ENCODE data around the gene ME3. TPM values are rescaled to one million over a fixed set of nuclear protein-coding genes. Genes with fewer than 3 reads are reported as not detected.

Gene ME3
- total RNA-seq, 1 experiment from 2014 or later = 1.8 TPM

DNA sequence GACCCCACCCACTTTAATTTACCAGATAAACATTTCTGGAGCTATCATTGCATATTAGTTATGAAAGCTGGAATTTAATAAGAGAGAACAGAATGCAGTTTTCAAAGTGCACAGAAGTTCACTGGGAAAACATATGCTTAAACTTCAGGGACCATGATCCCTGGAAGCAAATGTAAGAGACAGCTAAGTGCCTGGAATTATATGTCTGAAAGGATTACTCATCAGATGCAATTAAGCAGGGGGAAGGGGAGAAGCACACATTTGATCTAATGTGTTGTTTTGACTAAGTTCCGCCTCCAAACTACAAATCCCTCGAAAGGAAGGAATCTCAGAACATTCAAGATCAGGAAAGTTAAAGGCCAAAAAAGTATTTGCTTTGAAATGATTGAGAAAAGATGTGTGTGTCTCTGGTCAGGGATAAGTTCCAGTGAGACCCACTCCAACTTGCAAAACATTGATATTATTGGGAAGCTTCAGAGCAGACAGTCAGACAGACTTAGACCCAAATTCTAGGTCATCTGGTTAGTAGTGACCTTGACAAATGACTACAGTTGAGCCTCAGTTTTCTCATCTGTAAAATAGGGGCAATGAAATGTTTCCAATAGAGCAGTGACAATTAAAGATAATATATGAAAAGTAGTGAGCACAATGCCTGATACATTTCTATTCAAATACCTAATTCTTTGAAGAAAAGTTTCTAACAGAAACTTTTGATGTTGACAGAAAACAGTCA, 147.6 kb downstream of the ME3 start:
- no peak for ATAC-seq
- H3K27me3 Mint-ChIP-seq (ENCODE audit: low read depth) = peaks cover 12% of the 10 kb centered on the region
- DNase-seq (ENCODE audit: low spot score) = no peak
- TF ChIP-seq NR2C2 (CRISPR knock-in tag; IDR thresholded peaks at IDR 0.05) = no peak
- TF ChIP-seq CREM (CRISPR knock-in tag; IDR thresholded peaks at IDR 0.05) = no peak
- no peak for TF ChIP-seq TCF7 (CRISPR knock-in tag; IDR thresholded peaks at IDR 0.05; ENCODE audit: low read depth)
- TF ChIP-seq NFYB (CRISPR knock-in tag; conservative IDR thresholded peaks at IDR 0.05; ENCODE audit: low read depth) = no peak
- no peak for TF ChIP-seq NR1H2 (CRISPR knock-in tag; IDR thresholded peaks at IDR 0.05)
- TF ChIP-seq, protein P1, sequence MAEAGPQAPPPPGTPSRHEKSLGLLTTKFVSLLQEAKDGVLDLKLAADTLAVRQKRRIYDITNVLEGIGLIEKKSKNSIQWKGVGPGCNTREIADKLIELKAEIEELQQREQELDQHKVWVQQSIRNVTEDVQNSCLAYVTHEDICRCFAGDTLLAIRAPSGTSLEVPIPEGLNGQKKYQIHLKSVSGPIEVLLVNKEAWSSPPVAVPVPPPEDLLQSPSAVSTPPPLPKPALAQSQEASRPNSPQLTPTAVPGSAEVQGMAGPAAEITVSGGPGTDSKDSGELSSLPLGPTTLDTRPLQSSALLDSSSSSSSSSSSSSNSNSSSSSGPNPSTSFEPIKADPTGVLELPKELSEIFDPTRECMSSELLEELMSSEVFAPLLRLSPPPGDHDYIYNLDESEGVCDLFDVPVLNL (CRISPR knock-in tag; IDR thresholded peaks at IDR 0.05; ENCODE audit: borderline replicate concordance, low read depth) = no peak
- no peak for TF ChIP-seq ESRRA (CRISPR knock-in tag; IDR thresholded peaks at IDR 0.05; ENCODE audit: borderline replicate concordance)
- no peak for TF ChIP-seq CBFB (CRISPR knock-in tag; IDR thresholded peaks at IDR 0.05; ENCODE audit: low read depth)
- TF ChIP-seq, protein P2, sequence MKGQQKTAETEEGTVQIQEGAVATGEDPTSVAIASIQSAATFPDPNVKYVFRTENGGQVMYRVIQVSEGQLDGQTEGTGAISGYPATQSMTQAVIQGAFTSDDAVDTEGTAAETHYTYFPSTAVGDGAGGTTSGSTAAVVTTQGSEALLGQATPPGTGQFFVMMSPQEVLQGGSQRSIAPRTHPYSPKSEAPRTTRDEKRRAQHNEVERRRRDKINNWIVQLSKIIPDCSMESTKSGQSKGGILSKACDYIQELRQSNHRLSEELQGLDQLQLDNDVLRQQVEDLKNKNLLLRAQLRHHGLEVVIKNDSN (CRISPR knock-in tag; IDR thresholded peaks at IDR 0.05) = no peak
- TF ChIP-seq FOXP1 (CRISPR knock-in tag; IDR thresholded peaks at IDR 0.05; ENCODE audit: borderline replicate concordance) = no peak
- TF ChIP-seq, protein P3, sequence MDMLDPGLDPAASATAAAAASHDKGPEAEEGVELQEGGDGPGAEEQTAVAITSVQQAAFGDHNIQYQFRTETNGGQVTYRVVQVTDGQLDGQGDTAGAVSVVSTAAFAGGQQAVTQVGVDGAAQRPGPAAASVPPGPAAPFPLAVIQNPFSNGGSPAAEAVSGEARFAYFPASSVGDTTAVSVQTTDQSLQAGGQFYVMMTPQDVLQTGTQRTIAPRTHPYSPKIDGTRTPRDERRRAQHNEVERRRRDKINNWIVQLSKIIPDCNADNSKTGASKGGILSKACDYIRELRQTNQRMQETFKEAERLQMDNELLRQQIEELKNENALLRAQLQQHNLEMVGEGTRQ (CRISPR knock-in tag; IDR thresholded peaks at IDR 0.05) = no peak
- TF ChIP-seq, protein P4, sequence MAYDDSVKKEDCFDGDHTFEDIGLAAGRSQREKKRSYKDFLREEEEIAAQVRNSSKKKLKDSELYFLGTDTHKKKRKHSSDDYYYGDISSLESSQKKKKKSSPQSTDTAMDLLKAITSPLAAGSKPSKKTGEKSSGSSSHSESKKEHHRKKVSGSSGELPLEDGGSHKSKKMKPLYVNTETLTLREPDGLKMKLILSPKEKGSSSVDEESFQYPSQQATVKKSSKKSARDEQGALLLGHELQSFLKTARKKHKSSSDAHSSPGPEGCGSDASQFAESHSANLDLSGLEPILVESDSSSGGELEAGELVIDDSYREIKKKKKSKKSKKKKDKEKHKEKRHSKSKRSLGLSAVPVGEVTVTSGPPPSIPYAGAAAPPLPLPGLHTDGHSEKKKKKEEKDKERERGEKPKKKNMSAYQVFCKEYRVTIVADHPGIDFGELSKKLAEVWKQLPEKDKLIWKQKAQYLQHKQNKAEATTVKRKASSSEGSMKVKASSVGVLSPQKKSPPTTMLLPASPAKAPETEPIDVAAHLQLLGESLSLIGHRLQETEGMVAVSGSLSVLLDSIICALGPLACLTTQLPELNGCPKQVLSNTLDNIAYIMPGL (CRISPR knock-in tag; IDR thresholded peaks at IDR 0.05) = no peak
- TF ChIP-seq HMGA2 (CRISPR knock-in tag; IDR thresholded peaks at IDR 0.05) = no peak
- TF ChIP-seq EMX1 (CRISPR knock-in tag; IDR thresholded peaks at IDR 0.05) = no peak
- no peak for TF ChIP-seq NFE2L1 (CRISPR knock-in tag; IDR thresholded peaks at IDR 0.05)
- TF ChIP-seq, protein P5, sequence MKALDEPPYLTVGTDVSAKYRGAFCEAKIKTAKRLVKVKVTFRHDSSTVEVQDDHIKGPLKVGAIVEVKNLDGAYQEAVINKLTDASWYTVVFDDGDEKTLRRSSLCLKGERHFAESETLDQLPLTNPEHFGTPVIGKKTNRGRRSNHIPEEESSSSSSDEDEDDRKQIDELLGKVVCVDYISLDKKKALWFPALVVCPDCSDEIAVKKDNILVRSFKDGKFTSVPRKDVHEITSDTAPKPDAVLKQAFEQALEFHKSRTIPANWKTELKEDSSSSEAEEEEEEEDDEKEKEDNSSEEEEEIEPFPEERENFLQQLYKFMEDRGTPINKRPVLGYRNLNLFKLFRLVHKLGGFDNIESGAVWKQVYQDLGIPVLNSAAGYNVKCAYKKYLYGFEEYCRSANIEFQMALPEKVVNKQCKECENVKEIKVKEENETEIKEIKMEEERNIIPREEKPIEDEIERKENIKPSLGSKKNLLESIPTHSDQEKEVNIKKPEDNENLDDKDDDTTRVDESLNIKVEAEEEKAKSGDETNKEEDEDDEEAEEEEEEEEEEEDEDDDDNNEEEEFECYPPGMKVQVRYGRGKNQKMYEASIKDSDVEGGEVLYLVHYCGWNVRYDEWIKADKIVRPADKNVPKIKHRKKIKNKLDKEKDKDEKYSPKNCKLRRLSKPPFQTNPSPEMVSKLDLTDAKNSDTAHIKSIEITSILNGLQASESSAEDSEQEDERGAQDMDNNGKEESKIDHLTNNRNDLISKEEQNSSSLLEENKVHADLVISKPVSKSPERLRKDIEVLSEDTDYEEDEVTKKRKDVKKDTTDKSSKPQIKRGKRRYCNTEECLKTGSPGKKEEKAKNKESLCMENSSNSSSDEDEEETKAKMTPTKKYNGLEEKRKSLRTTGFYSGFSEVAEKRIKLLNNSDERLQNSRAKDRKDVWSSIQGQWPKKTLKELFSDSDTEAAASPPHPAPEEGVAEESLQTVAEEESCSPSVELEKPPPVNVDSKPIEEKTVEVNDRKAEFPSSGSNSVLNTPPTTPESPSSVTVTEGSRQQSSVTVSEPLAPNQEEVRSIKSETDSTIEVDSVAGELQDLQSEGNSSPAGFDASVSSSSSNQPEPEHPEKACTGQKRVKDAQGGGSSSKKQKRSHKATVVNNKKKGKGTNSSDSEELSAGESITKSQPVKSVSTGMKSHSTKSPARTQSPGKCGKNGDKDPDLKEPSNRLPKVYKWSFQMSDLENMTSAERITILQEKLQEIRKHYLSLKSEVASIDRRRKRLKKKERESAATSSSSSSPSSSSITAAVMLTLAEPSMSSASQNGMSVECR (CRISPR knock-in tag; IDR thresholded peaks at IDR 0.05; ENCODE audit: borderline replicate concordance) = no peak
- TF ChIP-seq, protein P6, sequence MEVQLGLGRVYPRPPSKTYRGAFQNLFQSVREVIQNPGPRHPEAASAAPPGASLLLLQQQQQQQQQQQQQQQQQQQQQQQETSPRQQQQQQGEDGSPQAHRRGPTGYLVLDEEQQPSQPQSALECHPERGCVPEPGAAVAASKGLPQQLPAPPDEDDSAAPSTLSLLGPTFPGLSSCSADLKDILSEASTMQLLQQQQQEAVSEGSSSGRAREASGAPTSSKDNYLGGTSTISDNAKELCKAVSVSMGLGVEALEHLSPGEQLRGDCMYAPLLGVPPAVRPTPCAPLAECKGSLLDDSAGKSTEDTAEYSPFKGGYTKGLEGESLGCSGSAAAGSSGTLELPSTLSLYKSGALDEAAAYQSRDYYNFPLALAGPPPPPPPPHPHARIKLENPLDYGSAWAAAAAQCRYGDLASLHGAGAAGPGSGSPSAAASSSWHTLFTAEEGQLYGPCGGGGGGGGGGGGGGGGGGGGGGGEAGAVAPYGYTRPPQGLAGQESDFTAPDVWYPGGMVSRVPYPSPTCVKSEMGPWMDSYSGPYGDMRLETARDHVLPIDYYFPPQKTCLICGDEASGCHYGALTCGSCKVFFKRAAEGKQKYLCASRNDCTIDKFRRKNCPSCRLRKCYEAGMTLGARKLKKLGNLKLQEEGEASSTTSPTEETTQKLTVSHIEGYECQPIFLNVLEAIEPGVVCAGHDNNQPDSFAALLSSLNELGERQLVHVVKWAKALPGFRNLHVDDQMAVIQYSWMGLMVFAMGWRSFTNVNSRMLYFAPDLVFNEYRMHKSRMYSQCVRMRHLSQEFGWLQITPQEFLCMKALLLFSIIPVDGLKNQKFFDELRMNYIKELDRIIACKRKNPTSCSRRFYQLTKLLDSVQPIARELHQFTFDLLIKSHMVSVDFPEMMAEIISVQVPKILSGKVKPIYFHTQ (CRISPR knock-in tag; IDR thresholded peaks at IDR 0.05) = no peak
- TF ChIP-seq FOXK1 (CRISPR knock-in tag; IDR thresholded peaks at IDR 0.05) = no peak
- TF ChIP-seq, protein P7, sequence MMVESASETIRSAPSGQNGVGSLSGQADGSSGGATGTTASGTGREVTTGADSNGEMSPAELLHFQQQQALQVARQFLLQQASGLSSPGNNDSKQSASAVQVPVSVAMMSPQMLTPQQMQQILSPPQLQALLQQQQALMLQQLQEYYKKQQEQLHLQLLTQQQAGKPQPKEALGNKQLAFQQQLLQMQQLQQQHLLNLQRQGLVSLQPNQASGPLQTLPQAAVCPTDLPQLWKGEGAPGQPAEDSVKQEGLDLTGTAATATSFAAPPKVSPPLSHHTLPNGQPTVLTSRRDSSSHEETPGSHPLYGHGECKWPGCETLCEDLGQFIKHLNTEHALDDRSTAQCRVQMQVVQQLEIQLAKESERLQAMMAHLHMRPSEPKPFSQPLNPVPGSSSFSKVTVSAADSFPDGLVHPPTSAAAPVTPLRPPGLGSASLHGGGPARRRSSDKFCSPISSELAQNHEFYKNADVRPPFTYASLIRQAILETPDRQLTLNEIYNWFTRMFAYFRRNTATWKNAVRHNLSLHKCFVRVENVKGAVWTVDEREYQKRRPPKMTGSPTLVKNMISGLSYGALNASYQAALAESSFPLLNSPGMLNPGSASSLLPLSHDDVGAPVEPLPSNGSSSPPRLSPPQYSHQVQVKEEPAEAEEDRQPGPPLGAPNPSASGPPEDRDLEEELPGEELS (CRISPR knock-in tag; IDR thresholded peaks at IDR 0.05) = no peak
- TF ChIP-seq, protein P8, sequence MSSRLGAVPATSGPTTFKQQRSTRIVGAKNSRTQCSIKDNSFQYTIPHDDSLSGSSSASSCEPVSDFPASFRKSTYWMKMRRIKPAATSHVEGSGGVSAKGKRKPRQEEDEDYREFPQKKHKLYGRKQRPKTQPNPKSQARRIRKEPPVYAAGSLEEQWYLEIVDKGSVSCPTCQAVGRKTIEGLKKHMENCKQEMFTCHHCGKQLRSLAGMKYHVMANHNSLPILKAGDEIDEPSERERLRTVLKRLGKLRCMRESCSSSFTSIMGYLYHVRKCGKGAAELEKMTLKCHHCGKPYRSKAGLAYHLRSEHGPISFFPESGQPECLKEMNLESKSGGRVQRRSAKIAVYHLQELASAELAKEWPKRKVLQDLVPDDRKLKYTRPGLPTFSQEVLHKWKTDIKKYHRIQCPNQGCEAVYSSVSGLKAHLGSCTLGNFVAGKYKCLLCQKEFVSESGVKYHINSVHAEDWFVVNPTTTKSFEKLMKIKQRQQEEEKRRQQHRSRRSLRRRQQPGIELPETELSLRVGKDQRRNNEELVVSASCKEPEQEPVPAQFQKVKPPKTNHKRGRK (CRISPR knock-in tag; IDR thresholded peaks at IDR 0.05; ENCODE audit: borderline replicate concordance) = no peak
- H3K27ac Mint-ChIP-seq = no peak overlapping the region
- H3K4me3 Mint-ChIP-seq = no peak overlapping the region
- peaks cover 20% of the 10 kb centered on the region for H3K36me3 Mint-ChIP-seq
- POLR2A ChIA-PET = no interaction called here
- peaks cover 44% of the 10 kb centered on the region for H3K9me3 Mint-ChIP-seq
- no peaks in the 10 kb centered on the region for H3K4me1 Mint-ChIP-seq
- CTCF ChIA-PET = interaction anchor here (1.2 kb wide), 1 partner anchor 47 kb away, joined by 3 read pairs; no protein-coding TSS in a partner anchor
